Parathyroid adenoma (tissue), 2 donors: ENCODE data around the gene NRBP1.

Experiments used
- H2AFZ ChIP-seq: fragments of 300-600 bp; sonication (generic); one replicate; pipeline ENCODE4 v1.7.0; 2017; ENCODE audit warnings: antibody characterized with exemption, mild to moderate bottlenecking
- H3K27ac ChIP-seq: fragments of 300-600 bp; sonication (generic); one replicate; pipeline ENCODE4 v1.7.0; 2017
- H3K27me3 ChIP-seq: fragments of 300-600 bp; sonication (generic); one replicate; pipeline ENCODE4 v1.7.0; 2017; ENCODE audit warnings: low read length; ENCODE audit not compliant: control insufficient read depth, insufficient read depth
- H3K36me3 ChIP-seq: fragments of 300-600 bp; sonication (generic); one replicate; pipeline ENCODE4 v1.7.0; 2017; ENCODE audit warnings: low read length; ENCODE audit not compliant: control insufficient read depth, insufficient read depth
- H3K4me1 ChIP-seq: fragments of 300-600 bp; sonication (generic); one replicate; pipeline ENCODE4 v1.7.0; 2017; ENCODE audit warnings: control low read depth
- H3K4me2 ChIP-seq: fragments of 300-600 bp; sonication (generic); one replicate; pipeline ENCODE4 v1.7.0; 2017; ENCODE audit warnings: low read length
- H3K4me3 ChIP-seq: fragments of 300-600 bp; sonication (generic); one replicate; pipeline ENCODE4 v1.7.0; 2017; ENCODE audit warnings: low read depth, low read length
- H3K79me2 ChIP-seq: fragments of 300-600 bp; sonication (generic); one replicate; pipeline ENCODE4 v1.7.0; 2017; ENCODE audit warnings: control low read depth
- H3K9ac ChIP-seq: fragments of 300-600 bp; sonication (generic); one replicate; pipeline ENCODE4 v1.7.0; 2017; ENCODE audit warnings: mild to moderate bottlenecking
- H3K9me3 ChIP-seq: fragments of 300-600 bp; sonication (generic); one replicate; pipeline ENCODE4 v1.7.0; 2017; ENCODE audit warnings: low read length; ENCODE audit not compliant: control insufficient read depth
- TF ChIP-seq, protein P1 (sequence below): fragments of 300-600 bp; sonication (generic); IDR thresholded peaks from one replicate; pipeline ENCODE4 v1.7.0; 2017; ENCODE audit warnings: antibody characterized with exemption, mild to moderate bottlenecking
- donor health status: primary hyperparathyroidism.

NRBP1 gene

DNA sequence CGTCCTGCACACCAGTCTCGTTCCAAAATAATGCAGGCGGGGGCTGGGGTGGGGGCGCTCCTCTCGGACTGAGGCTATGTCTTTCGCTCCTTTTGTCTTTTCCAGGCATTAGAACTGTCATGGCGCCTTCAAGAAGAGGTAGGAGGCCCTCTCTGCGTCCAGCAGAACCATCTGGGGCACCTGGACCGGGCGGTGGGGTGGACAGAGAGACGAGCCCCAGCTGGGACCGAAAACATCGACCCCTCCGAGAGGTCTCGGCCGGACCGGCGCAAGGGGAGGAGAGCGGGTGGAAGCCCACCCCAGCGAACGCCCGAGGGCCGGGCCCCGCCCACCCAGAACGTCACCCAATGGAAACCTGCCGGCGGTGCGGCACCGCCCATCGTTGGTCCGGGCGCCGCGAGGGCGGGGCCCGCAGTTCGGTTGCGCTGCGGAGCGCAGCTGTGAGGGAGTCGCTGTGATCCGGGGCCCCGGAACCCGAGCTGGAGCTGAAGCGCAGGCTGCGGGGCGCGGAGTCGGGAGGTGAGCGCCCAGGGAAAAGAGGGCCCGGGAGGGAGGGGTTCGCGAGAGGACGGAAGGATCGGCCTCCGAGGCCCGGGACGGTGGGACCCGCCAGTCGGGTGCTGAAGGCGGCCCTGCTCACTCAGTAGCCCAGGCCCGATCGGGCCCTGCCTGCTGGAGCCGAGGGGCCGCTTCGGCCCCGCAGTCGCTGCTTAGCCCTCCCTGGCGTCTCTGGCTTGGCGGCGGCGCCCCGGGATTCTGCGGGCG is at the start of gene NRBP1:
Gene NRBP1 (plus strand): TSS at position 419 of the 765 bp plus-strand sequence. CDS start 4,643 bp downstream, outside the sequence.
- no peaks in the 10 kb centered on the region for H3K9me3 ChIP-seq
- no peaks in the 10 kb centered on the region for H3K27me3 ChIP-seq
- H3K4me3 ChIP-seq: peak within 1 kb of the TSS; percentile 98
- TF ChIP-seq, protein P1, sequence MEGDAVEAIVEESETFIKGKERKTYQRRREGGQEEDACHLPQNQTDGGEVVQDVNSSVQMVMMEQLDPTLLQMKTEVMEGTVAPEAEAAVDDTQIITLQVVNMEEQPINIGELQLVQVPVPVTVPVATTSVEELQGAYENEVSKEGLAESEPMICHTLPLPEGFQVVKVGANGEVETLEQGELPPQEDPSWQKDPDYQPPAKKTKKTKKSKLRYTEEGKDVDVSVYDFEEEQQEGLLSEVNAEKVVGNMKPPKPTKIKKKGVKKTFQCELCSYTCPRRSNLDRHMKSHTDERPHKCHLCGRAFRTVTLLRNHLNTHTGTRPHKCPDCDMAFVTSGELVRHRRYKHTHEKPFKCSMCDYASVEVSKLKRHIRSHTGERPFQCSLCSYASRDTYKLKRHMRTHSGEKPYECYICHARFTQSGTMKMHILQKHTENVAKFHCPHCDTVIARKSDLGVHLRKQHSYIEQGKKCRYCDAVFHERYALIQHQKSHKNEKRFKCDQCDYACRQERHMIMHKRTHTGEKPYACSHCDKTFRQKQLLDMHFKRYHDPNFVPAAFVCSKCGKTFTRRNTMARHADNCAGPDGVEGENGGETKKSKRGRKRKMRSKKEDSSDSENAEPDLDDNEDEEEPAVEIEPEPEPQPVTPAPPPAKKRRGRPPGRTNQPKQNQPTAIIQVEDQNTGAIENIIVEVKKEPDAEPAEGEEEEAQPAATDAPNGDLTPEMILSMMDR: no peak
- peak within 1 kb of the TSS; percentile 94 for H3K4me2 ChIP-seq
- H3K79me2 ChIP-seq: peaks cover 40% of the 10 kb centered on the region
- peaks cover 14% of the 10 kb centered on the region for H3K4me1 ChIP-seq
- peak within 1 kb of the TSS; percentile 93 for H2AFZ ChIP-seq
- peak within 1 kb of the TSS; percentile 96 for H3K27ac ChIP-seq
- no peaks in the 10 kb centered on the region for H3K36me3 ChIP-seq
- peak within 1 kb of the TSS; percentile 100 for H3K9ac ChIP-seq

DNA sequence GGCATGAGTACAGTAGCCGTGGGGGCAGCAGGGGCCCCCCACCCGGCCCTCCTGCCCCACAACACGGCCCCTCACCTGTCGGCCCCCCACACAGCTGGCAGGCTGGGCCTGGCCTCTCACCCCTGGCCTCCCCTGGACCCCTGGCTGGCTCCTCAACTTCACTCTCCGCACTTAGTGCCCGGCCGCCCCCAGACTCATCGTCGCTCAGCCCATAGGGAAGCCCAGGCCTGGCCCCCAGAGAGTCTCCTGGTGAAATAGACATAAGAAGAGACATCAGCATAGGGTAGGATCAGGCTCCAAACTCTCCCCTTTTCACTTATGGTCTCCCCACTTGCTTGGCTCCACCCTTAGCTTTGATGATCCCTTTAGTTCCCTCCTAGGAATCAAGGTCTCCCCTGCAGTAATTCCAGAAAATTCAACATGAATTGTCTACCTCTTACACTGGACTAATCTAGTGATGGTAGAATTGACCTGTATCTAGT is 49.6 kb upstream of the NRBP1 start:
- H3K4me2 ChIP-seq: peak overlapping the region; percentile 95
- H3K79me2 ChIP-seq: peaks cover 6% of the 10 kb centered on the region
- TF ChIP-seq, protein P1: no peak
- H3K4me1 ChIP-seq: peaks cover 6% of the 10 kb centered on the region
- H3K4me3 ChIP-seq: no peak overlapping the region
- H2AFZ ChIP-seq: no peak overlapping the region
- H3K36me3 ChIP-seq: no peaks in the 10 kb centered on the region
- H3K9ac ChIP-seq: no peak overlapping the region
- no peaks in the 10 kb centered on the region for H3K9me3 ChIP-seq
- H3K27me3 ChIP-seq: no peaks in the 10 kb centered on the region
- no peak overlapping the region for H3K27ac ChIP-seq

DNA sequence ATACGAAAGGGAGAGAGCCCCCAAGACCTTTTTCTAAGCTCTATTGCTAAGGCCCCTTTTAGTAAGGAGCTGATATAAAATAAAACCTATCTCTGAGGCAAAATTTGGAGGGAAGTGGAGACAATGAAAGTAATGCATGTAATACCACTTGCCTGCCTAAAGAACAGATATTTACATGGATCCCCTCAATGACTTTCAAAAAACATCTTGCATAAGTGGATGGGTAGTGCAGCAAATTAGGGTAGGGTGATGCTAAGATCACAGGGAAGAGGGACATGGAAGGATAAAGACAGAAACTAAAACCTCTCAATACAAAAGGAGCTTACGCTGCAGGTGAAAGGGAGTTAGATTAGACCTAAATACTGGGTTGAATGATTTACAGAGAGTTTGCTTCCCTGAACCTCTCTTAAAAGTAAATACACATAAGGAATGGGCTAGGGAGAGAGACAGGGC is 49.0 kb upstream of the NRBP1 start:
- no peaks in the 10 kb centered on the region for H3K9me3 ChIP-seq
- no peak overlapping the region for H3K9ac ChIP-seq
- H3K36me3 ChIP-seq: no peaks in the 10 kb centered on the region
- TF ChIP-seq, protein P1: no peak
- H3K27me3 ChIP-seq: no peaks in the 10 kb centered on the region
- no peak overlapping the region for H3K27ac ChIP-seq
- no peak overlapping the region for H2AFZ ChIP-seq
- peak overlapping the region; percentile 95 for H3K4me2 ChIP-seq
- H3K79me2 ChIP-seq: peaks cover 5% of the 10 kb centered on the region
- peaks cover 6% of the 10 kb centered on the region for H3K4me1 ChIP-seq
- peak overlapping the region; percentile 74 for H3K4me3 ChIP-seq

DNA sequence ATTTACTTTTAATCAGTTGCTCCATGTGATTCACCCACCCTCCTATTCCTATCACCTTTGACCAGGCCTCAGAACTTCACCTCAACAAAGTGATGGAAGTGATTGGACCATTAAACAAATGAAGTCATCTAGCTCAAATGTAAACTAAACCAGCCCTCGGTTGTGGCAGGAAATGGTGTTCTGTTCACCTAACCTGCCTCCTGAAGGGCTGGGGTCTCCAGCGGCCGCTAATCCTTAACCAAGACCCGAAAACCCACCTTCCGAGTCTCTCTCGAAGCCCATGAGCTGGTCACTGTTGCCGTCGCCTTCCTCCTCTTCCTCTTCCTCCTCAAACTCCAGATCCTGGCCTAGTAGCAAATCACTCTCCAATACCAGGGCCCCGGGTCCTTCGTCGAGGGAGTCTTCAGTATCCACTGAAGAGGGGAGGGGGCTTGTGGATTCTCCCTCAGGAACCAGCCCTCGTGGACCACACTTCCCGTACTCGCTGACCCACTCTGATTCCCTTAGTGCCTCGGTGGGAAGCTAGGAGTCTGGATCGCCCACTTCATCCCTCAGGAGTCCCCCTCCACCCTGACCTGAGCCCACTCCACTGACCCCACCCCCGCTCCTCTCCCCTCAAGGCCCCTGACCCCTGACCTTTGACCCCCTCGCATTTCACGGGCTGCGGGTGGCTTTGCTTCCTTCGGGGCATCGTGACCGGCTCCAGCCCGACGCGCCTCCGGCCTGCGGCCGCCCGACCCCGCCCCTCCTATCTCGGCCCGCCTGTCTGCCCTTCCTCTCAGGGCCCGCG is 48.4 kb upstream of the NRBP1 start:
- Histone ChIP-seq H3K4me2 (peak overlapping the region; percentile 95), H3K9ac (peak overlapping the region; percentile 68), H3K9me3 (no peaks in the 10 kb centered on the region), H3K36me3 (no peaks in the 10 kb centered on the region), H3K27ac (peak overlapping the region; percentile 65), H3K4me1 (peaks cover 6% of the 10 kb centered on the region), H3K4me3 (peak overlapping the region; percentile 74), H2AFZ (peak overlapping the region; percentile 91), H3K79me2 (no peaks in the 10 kb centered on the region), H3K27me3 (no peaks in the 10 kb centered on the region)
- TF ChIP-seq, protein P1: no peak
